Stimulated activated CD8-positive, alpha-beta memory T cell treated with anti-CD3 and anti-CD28 coated beads, Interleukin-4, amount 100 ng/mL, for 4 hours (primary cell): Measurements from ENCODE around the gene S1PR5.
"Not testable (repeated sequence)": the region's sequence is repeated elsewhere in the genome, so short reads cannot be mapped to it uniquely, and the experiment has no call there.

Experiments
- DNase-seq, 2 donors: peaks; one replicate each; pipeline ENCODE4 v3.0.0-alpha.2; 2020; ENCODE audit warnings: low read depth in 2 of 2, low spot score in 1 of 2

S1PR5 gene

DNA sequence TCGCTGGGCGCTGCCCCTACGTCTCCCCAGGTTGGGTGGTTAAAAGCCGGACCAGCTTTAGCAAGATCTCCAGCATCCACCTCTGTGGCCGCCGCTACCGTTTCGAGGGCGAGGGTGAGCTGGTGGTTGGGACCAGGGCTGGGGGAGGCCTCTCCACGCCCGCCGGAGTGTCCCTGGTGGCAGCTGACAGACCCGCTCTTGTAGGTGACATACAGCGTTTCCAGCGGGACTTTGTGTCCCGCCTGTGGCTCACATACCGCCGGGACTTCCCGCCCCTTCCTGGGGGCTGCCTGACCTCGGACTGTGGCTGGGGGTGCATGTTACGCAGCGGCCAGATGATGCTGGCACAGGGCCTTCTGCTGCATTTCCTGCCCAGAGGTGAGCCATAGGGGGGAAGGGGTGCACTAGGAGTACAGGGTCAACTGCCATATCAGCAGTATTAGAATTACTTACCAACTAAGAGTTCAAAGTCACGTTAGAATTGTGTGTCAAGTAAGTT, 27.6 kb upstream of the S1PR5 start:
- no peak for DNase-seq

DNA sequence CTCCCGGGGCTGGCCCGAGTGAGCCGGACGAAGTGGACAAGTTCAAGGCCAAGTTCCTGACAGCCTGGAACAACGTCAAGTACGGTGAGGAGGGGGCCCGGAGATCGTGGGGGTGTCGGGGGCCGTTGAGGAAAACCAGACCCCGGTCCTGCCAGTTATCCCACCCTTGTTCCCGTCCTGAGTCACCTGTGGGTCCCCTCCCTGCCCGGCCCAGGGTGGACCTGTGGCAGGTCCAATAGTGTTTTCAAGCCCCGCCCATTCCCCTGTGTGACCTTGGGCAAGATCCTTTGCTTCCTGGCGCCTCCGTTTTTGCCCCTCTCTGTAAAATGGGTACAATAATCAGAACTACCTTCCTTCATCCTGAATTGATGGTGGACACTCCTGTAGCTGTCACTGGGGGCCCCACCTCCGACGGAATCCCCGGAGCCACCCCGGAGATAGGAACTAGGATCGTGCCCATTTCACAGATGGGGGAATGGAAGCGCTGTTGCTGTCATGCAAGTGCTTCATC, 27.1 kb upstream of the S1PR5 start:
- DNase-seq = no peak

DNA sequence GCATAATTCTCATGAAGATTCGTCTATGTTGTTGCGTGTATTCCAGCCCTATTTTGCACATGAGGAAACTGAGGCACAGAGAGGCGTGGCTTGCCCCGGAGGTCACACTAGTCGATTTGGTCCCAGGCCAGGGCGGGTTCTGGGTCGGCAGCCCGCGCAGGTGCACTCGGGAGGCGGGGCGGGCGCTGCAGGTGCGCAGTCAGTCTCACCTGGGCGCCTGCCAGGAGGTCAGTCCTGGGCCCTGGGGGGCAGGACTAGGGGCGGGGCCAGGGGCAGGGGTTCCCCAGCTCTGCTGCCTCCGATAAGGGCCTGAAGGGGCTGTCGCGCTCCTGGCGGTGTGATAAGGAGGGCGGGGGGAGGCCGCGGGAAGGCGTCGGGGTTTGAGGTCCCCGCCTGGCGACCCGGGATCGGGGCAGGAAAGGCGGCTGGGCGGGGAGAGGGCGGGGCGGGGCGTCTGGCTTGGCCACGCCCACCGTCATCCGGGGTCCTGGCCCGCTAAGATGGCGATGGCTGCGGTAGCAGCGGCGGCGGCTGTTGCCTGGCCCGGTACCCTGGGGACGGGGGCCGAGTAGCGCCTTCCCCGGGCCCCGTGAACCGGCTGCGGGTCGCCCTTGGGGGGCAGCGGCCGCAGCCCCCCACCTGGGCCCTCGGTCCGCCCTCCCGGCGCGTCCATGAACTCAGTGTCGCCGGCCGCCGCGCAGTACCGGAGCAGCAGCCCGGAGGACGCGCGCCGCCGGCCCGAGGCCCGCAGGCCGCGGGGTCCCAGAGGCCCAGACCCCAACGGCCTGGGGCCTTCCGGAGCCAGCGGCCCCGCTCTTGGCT, 26.4 kb upstream of the S1PR5 start, which contains the start of gene ATG4D:
TSS of gene ATG4D (plus strand) at position 485 of the 822 bp plus-strand sequence. CDS start at position 672, 187 bp downstream.
- DNase-seq = peak; percentile 45 to 51

DNA sequence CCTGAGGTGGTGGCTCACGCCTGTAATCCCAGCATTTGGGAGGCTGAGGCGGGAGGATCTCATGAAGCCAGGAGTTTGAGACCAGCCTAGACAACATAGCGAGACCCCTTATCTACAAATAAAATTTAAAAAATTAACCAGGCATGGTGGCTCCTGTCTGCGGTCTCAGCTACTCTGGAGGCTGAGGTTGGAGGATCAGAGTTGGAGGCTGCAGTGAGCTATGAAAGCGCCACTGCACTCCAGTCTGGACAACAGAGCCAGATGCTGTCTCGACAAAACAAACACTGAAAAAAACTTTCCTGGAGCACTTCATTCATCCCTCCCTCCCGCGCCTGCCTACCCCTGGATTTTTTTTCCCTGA, 25.8 kb upstream of the S1PR5 start:
- no peak for DNase-seq

DNA sequence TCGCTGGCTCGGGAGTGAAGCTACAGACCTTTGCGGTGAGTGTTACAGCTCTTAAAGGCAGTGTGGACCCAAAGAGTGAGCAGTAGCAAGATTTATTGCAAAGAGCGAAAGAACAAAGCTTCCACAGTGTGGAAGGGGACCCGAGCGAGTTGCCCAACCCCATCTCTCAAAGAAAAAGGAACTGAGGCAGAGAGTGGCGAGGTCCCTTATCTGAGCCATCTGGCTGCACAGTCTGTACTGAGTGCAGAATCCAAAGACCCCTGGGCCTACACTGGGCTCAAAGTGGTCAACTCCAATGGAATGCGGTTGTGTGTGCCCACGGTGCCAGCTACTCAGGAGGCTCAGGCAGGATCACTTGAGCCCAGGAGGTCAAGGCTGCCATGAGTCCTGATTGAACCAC, 21.8 kb upstream of the S1PR5 start:
- DNase-seq = not testable (repeated sequence)

DNA sequence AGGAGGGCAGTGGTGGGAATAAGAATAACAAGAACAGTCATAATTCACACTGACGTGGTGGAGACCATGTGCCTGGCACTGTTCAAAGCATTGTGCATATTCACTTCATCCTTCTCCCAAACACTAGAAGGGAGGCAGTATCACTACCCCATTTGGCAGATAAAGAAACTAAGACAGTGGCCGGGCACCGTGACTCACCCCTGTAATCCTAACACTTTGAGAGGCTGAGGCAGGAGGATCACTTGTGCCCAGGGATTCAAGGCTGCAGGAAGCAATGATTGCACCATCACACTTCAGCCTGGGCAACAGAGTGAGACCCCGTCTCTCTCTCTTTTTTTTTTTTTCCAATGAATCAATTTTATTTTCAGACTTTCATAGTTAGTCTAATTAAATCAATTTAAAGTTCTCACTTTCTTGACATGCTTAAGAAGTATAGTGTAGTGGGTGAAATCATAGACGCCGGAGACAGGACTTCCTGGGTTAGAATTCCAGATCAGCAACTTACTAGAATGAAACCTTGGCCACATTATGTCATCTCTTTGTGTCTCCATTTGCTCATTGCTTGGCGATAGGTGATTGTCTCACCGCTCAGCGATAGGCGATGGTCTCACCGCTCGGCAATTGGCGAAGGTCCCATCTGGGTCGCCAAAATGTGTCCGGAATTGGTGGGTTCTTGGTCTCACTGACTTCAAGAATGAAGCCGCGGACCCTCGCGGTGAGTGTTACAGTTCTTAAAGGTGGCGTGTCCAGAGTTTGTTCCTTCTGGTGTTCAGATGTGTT, 21.1 kb upstream of the S1PR5 start:
- DNase-seq = no peak

DNA sequence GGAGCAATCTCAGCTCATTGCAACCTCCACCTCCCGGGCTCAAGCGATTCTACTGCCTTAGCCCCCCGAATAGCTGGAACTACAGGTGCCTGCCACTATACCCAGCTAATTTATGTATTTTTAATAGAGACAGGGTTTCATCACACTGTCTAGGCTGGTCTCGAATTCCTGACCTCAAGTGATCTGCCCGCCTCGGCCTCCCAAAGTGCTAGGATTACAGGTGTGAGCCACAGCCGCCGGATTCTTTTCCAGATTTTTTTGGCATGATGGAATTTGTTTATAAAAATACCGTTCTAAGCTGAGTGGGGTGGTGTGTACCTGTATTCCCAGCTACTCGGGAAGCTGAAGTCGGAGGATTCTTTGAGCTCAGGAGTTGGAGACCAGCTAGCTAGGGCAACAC, 20.4 kb upstream of the S1PR5 start:
- no peak for DNase-seq

DNA sequence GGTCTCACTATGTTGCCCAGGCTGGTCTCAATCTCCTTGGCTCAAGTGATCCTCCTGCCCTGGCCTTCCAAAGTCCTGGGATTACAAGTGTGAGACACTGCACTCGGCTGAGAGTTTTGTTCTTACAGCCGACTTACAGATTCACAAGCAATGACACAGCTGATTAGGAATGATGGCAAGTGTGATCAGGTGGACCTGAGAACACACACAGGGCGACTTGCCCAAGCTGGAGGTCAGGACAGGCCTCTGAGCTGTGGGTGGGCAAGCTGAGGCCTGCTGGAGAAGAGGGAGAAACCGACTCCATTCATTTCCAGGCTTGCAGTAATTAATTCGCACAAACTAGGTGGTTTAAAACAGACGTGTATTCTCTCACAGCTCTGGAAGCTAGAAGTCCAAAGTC, 18.4 kb upstream of the S1PR5 start:
- DNase-seq = no peak

DNA sequence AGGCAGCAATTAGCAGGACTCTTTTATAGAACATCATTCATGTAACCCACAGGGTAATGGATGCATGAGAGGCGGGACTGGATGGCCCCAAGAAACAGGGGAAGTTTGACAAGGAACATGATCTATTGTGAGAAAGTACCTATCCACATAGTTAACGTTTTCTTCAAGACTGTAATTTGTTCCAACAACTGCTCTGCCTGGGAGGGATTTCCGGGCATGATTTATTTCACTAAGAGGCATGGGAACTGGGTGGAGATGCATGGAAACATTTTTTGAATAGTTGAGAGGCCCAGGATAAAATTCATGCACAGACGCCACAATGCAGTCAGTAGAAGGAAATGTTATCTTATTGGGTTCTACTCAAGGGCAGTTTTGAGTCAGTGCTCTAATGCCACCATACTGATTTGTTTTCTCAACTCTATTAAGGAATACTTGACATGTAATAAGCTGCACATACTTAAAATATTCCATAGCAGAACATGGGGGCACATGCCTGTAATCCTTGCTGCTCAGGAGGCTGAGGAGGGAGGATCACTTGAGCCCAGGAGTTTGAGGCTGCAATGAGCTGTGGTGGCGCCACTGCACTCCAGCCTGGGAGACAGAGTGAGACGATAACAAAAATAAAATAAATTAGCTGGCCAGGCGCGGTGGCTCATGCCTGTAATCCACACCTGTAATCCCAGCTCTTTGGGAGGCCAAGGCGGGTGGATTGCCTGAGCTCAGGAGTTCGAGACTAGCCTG, 16.6 kb upstream of the S1PR5 start:
- DNase-seq = no peak

DNA sequence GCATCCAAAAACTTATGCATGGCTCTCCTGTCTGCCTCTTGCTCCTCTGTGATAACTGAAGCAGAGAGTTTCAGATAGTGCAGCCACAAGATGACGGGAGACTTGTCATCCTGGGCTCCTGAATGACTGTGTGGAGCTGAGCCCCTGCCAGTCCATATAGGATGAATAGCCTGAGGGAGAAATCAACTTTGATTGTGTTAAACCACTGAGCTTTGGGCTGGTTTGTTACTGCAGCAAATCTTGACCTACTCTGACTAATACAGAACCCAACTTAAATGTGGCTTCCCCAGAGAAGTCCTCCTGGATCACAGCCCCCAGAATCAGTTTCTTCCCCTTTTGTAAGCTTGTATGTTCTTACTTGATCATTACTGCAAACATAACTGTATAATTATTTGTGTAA, 15.2 kb upstream of the S1PR5 start:
- DNase-seq = no peak

DNA sequence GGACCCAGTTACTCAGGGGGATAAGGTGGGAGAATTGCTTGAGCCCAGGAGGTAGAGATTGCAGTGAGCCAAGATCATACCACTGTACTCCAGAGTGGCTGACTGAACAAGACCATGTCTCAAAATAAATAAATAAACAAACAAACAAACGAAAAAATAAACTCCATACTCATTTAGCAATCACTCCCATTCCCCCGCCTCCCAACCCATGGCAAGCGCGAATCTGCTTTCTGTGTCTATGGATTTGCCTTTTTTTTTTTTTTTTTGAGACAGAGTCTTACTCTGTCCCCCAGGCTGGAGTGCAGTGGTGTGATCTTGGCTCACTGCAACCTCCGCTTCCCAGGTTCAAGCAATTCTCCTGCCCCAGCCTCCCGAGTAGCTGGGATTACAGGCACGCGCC, 9.6 kb upstream of the S1PR5 start:
- not testable (repeated sequence) for DNase-seq

DNA sequence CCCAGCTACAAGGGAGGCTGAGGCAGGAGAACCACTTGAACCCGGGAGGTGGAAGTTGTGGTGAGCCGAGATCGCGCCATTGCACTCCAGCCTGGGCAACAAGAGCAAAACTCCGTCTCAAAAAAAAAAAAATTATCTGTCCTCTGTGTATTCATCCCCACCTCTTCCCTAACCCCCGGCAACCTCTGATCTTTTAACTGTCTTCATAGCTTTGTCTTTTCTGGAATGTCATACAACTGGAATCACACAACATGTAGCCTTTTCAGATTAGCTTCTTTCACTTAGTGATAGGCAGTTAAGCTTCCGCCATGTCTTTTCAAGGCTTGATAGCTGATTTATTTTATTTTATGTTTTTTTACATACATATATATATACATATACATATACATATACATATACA, 8.4 kb upstream of the S1PR5 start:
- no peak for DNase-seq

DNA sequence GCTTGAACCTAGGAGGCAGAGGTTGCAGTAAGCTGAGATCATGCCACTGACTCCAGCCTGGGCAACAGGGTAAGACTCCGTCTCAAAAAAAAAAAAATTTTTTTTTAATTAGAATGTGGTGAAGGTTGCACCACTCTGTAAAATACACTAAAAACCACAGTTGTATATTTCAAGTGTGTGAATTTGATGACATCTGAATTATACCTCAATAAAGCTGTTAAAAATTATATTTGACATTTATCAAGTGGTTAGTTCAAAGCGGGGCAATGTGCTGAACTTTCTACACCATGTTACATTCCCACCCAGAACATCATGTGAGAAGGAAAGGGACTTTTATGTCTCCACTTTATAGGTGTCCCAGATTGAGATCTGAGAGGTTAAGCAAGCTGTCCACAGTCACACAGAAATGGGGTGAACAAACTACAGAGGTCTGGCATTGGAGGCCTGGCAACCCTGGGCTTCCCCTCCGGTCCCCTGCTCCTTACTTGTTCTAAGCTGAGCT, 5.9 kb upstream of the S1PR5 start:
- no peak for DNase-seq

DNA sequence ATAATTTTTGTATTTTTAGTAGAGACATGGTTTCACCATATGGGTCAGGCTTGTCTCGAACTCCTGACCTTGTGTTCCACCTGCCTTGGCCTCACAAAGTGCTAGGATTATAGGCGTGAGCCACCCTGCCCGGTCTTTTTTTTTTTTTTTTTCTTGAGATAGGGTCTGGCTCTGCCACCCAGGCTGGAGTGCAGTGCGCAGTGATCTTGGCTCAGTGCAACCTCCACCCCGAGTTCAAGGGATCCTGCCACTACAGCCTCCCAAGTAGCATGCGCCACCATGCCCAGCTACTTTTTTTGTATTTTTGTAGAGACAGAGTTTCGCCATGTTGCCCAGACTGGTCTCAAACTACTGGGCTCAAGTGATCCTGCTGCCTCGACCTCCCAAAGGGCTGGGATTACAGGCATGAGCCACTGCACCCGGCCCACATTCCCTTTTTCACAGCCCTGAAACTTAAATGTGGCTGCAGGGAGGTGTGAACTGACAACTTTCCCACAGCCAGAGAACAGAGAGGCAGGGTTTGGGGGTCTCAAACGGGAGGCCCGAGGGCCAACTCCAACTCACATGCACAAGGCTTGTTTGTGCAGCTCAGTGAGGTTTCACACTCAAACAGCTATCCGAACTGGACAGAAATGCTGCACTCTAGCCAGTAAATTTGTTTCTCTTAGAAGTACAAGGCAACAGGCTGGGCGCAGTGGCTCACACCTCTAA, 4.4 kb upstream of the S1PR5 start:
- no peak for DNase-seq

DNA sequence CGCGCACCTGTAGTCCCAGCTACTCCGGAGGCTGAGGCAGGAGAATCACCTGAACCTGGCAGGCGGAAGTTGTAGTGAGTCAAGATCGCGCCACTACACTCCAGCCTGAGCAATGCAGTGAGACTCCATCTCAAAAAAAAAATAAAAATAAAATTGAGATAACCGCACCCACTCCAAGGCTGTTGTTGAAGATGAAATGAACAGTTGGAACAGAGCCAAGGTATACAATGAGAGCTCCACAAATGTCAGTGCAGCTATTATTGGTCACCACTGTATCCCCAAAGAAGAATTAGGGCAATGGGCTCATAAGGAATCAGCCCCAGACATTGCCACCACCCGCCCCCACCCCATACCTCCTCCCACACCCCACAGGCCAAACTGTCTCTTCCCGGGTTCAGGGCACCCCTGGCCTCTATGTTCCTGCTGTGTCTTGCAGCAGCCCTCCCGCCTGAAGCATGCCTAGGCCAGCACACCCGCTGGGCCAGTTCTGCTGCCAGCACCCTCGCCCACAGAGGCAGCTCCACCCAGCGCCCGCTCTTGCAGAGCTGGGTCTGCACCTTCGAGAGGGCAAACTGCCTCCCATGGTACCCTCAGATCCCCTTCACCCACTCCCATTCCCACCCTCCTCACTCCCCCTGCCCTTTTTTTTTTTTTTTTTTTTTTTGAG, 3.5 kb upstream of the S1PR5 start:
- no peak for DNase-seq

DNA sequence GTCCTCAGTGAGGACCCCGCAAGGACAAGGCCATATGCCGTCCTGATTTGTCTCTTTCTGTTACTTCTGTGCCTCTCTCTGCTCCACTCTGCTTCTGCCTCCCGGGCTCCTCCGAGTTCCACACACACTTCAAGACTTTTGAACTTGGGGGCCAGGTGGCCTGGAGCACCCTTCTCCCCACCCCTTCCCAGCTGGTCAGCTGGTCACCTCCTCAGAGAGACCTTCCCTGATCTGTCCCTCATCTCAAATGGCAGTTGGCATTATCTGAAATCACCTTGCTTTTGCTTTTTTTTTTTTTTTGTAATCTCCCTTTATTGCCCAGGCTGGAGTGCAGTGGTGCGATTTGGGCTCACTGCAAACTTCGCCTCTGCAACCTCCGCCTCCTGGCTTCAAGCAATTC, 2.2 kb upstream of the S1PR5 start:
- no peak for DNase-seq

DNA sequence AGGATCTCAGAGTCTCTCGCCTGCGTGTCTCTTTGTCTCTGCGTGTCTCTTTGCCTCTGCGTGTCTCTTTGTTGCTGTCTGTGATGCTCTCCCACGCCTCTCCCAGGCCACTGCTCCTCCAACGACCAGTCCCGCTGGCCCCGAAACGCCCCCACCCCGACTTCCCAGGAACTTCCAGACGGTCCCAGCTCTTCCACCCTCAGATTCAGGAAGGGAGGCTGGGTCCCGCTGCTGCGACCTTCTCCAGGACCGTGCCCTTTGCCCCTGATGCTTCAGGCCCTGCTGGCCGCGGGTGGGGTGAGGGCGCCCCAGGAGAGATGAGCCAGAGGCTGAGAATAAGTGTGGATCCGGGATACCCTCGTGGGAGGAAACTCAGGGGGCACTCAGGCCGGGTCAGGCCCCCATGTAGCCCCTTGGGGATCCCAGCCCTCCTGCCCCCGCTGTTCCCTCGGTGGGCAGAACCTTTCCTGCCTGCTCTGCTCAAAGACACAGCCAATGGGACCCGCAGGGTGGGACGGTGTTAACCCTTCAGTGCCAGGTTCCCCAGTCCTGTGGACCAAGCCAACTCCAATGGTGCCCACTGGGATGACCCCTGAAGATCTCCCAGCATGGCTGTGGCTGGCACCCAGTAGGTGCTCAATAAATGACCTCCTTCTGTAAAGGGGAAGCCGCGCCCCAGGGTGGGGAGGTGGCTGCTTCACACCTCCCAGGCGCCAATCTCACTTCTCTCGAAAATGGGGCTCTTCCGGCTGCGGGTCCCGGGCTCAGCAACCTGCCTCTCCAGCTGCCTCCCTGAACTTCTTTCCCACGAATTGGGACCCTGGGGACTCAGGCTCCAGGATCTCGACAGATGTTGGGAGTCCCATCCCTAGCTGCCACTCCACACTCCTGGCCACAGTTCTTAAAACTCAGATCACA, 1.5 kb upstream of the S1PR5 start:
- DNase-seq = no peak

DNA sequence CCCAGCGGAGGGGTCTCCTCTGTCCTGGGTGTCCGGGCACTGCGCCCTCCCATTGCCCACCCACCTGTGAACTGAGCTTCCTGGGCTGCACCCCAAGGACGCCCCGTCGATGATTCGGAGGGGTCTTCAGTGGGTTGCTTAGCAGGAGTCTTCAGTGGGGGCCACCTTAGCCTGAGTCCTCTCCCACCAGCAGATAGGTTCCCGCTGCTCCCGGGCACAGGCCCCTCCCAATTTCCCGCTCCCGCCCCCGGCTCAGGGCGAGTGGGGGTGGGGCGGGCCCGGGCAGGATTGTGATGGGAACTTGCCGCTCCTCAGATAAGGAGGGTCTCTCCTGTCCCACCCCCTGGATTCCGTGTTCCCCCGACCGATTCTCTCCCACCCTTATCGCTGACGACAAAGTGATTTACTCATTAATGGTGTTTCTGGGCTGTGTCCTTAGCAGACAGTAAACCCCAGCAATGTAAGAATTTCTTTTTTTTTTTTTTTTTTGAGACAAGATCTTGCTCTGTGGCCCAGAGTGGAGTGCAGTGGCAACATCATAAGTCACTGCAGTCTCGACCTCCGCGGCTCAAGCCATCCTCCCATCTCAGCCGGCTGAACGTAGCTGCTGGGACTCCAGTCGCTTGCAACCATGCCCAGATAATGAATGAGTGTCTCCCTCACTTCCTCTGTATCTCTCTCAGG, 655 bp upstream of the S1PR5 start:
- no peak for DNase-seq
